Loucy (cell line): ENCODE data around the gene PERCC1.

Source experiments
- H2AFZ ChIP-seq: fragments of 200-600 bp; sonication (generic); 2 replicates; pipeline ENCODE4 v1.6.0; 2016; ENCODE audit warnings: antibody characterized with exemption, mild to moderate bottlenecking, low read length, moderate library complexity
- H3F3A ChIP-seq: fragments of 200-600 bp; 2 replicates; pipeline ENCODE4 v1.6.0; 2016; ENCODE audit warnings: antibody characterized with exemption, low read depth, mild to moderate bottlenecking
- H3K27me3 ChIP-seq: fragments of 200-600 bp; sonication (generic); 2 replicates; pipeline ENCODE4 v1.6.1; 2014; ENCODE audit warnings: low read length, mild to moderate bottlenecking; ENCODE audit not compliant: insufficient read depth, poor library complexity, severe bottlenecking
- H3K36me3 ChIP-seq: fragments of 200-600 bp; sonication (generic); 2 replicates; pipeline ENCODE4 v1.6.1; 2016; ENCODE audit warnings: low read length; ENCODE audit not compliant: insufficient read depth
- H3K4me1 ChIP-seq: fragments of 200-600 bp; sonication (generic); 2 replicates; pipeline ENCODE4 v1.5.1; 2014; ENCODE audit warnings: low read length, mild to moderate bottlenecking; ENCODE audit not compliant: insufficient read depth, poor library complexity, severe bottlenecking
- H3K4me2 ChIP-seq: fragments of 200-600 bp; sonication (generic); 2 replicates; pipeline ENCODE4 v1.6.0; 2014; ENCODE audit warnings: antibody characterized with exemption, low read length, low read depth, mild to moderate bottlenecking; ENCODE audit not compliant: poor library complexity, severe bottlenecking
- H3K4me3 ChIP-seq: fragments of 200-600 bp; sonication (generic); 2 replicates; pipeline ENCODE4 v1.5.1; 2014; ENCODE audit warnings: low read length, mild to moderate bottlenecking, mixed read lengths; ENCODE audit not compliant: poor library complexity, severe bottlenecking
- H3K79me2 ChIP-seq: fragments of 200-600 bp; sonication (generic); 2 replicates; pipeline ENCODE4 v1.6.1; 2014; ENCODE audit warnings: low read length; ENCODE audit not compliant: insufficient read depth
- H3K9ac ChIP-seq: fragments of 200-600 bp; sonication (generic); 2 replicates; pipeline ENCODE4 v1.6.0; 2014; ENCODE audit warnings: mild to moderate bottlenecking, low read depth, low read length, moderate library complexity; ENCODE audit not compliant: poor library complexity, severe bottlenecking
- H3K9me2 ChIP-seq: fragments of 200-600 bp; sonication (generic); replicated peaks from 2 replicates; pipeline ENCODE4 v1.6.1; 2016; ENCODE audit warnings: low read depth, low read length, mixed read lengths
- H3K9me3 ChIP-seq: fragments of 200-600 bp; sonication (generic); 2 replicates; pipeline ENCODE4 v1.6.1; 2014; ENCODE audit warnings: mild to moderate bottlenecking, antibody characterized with exemption, low read length, low read depth; ENCODE audit not compliant: insufficient read depth
- H4K20me1 ChIP-seq: fragments of 200-600 bp; sonication (generic); 2 replicates; pipeline ENCODE4 v1.6.0; 2014; ENCODE audit warnings: antibody characterized with exemption, low read length, mild to moderate bottlenecking; ENCODE audit not compliant: insufficient read depth, poor library complexity, severe bottlenecking
- EZH2phosphoT487 ChIP-seq: fragments of 200-600 bp; IDR thresholded peaks from 2 replicates; pipeline ENCODE4 v1.6.1; 2018; ENCODE audit warnings: antibody characterized with exemption, mild to moderate bottlenecking, moderate library complexity, borderline replicate concordance
- TF ChIP-seq, protein P1 (sequence below): fragments of 200-600 bp; sonication (generic); conservative IDR thresholded peaks from 2 replicates; pipeline ENCODE4 v1.5.1; 2014; ENCODE audit warnings: mild to moderate bottlenecking, antibody characterized with exemption, low read length

Gene PERCC1

DNA sequence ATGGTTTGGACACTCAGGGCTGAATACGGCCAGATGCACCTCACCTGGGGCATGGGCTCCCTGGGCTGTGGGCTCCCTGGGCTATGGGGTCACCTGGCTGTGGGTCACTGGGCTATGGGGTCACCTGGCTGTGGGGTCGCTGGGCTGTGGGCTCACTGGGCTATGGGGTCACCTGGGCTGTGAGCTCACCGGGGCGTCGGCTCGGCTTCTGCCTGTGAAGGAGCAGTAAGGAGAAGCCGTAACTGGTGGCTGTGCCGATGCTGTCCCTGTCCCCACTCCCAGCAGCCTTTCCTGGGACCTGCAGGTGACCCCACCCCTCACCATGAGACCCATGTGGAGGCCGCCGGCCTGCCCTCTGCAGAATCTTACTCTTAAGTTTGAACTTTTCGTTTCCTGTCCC lies 1.9 kb upstream of the PERCC1 start:
- no peaks in the 10 kb centered on the region for H3K79me2 ChIP-seq
- H3K36me3 ChIP-seq = no peaks in the 10 kb centered on the region
- no peaks in the 10 kb centered on the region for H3K9me3 ChIP-seq
- H3K9ac ChIP-seq = no peak overlapping the region
- H3K4me1 ChIP-seq = no peaks in the 10 kb centered on the region
- no peak overlapping the region for H3K4me3 ChIP-seq
- no peaks in the 10 kb centered on the region for H4K20me1 ChIP-seq
- no peak overlapping the region for H3K4me2 ChIP-seq
- H3K9me2 ChIP-seq = no peaks in the 10 kb centered on the region
- H3F3A ChIP-seq = no peaks in the 10 kb centered on the region
- no peaks in the 10 kb centered on the region for H3K27me3 ChIP-seq
- H2AFZ ChIP-seq = no peak overlapping the region
- TF ChIP-seq, protein P1, sequence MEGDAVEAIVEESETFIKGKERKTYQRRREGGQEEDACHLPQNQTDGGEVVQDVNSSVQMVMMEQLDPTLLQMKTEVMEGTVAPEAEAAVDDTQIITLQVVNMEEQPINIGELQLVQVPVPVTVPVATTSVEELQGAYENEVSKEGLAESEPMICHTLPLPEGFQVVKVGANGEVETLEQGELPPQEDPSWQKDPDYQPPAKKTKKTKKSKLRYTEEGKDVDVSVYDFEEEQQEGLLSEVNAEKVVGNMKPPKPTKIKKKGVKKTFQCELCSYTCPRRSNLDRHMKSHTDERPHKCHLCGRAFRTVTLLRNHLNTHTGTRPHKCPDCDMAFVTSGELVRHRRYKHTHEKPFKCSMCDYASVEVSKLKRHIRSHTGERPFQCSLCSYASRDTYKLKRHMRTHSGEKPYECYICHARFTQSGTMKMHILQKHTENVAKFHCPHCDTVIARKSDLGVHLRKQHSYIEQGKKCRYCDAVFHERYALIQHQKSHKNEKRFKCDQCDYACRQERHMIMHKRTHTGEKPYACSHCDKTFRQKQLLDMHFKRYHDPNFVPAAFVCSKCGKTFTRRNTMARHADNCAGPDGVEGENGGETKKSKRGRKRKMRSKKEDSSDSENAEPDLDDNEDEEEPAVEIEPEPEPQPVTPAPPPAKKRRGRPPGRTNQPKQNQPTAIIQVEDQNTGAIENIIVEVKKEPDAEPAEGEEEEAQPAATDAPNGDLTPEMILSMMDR = no peak
- TF ChIP-seq EZH2phosphoT487 = no peak

DNA sequence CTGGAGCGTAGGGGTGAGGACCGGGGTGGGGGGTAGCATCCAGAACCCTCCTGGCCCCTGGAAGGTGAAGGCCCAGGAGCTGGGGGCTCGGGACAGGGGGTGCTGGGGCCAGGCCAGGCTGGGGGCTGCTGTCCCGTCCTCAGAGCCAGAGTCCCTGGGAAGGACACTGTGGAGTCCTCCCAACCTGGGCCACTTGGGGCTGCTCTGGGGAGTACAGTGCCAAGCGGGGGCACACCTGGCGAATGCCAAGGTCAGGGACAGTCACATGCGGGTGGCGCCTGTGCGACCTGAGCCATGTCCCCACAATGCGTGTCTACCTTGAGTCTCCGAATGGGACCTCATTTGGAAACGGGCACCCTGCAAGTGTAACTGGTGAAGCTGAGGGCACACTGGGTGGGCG lies 1.2 kb upstream of the PERCC1 start:
- Histone ChIP-seq H3K79me2 (no peaks in the 10 kb centered on the region), H3K9me3 (no peaks in the 10 kb centered on the region), H3K9ac (no peak overlapping the region), H3K4me2 (no peak overlapping the region), H3K4me3 (no peak overlapping the region), H3F3A (no peaks in the 10 kb centered on the region), H3K4me1 (no peaks in the 10 kb centered on the region), H3K9me2 (no peaks in the 10 kb centered on the region), H2AFZ (no peak overlapping the region), H3K27me3 (no peaks in the 10 kb centered on the region), H4K20me1 (no peaks in the 10 kb centered on the region), H3K36me3 (no peaks in the 10 kb centered on the region)
- TF ChIP-seq EZH2phosphoT487 = no peak
- TF ChIP-seq, protein P1 = no peak

DNA sequence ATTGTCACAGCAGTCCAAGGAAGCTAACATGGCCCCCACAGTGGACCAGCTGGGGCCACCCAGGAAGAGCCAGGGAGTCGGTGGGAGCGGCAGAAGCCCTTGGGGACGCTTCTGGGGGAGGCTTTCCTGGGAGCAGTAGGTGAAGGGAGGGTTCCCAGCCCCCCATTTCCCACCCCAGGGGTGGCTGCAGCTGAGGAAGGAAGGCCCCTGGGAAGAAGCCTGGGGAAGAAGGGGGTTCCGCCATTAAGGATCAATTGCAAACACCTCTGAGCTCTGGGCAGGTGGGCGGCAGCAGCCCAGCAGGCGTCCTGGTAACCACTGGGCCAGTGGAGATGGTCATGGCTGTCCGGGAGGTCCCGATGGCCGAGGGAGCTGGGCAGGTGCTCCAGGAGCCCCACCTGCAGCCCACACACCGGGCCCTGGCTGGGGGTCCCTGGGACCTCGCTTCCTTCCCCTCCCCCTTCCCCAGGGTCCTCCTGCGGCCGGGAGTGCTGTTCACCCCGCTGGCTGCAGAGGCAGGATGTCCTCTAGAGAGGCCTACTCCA lies 592 bp upstream of the PERCC1 start:
- no peak overlapping the region for H3K4me3 ChIP-seq
- no peak overlapping the region for H3K4me2 ChIP-seq
- no peak overlapping the region for H2AFZ ChIP-seq
- no peaks in the 10 kb centered on the region for H4K20me1 ChIP-seq
- H3K9me2 ChIP-seq = no peaks in the 10 kb centered on the region
- no peaks in the 10 kb centered on the region for H3F3A ChIP-seq
- H3K79me2 ChIP-seq = no peaks in the 10 kb centered on the region
- TF ChIP-seq, protein P1 = no peak
- no peak for TF ChIP-seq EZH2phosphoT487
- H3K9me3 ChIP-seq = no peaks in the 10 kb centered on the region
- no peaks in the 10 kb centered on the region for H3K36me3 ChIP-seq
- no peaks in the 10 kb centered on the region for H3K27me3 ChIP-seq
- no peaks in the 10 kb centered on the region for H3K4me1 ChIP-seq
- no peak overlapping the region for H3K9ac ChIP-seq
